ENCODE results near the gene C6orf120.

DNA sequence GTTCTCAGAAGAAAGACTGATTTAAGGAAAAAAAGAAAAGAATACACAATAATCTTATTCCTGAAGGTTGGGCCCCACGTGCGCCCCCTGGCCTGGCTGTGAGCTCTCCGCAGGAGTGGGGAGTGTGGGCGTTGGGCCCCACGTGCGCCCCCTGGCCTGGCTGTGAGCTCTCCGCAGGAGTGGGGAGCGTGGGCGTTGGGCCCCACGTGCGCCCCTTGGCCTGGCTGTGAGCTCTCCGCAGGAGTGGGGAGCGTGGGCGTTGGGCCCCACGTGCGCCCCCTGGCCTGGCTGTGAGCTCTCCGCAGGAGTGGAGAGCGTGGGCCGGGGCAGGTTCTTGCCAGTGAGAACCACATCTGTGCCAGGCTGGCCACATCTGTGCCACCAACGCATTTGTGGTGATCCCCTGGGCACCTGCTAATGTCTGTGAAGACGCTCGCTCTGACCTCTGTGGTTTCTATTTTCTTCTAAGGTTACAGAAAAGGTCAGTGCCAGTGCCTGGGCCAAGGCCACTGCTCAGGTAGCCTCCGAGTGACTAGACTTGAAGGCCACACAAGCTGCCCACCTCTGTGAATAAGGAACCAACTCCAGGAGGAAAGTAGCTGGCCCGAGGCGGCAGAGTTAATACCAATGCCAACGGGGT lies 41.1 kb upstream of the C6orf120 start:
- no peak for TF ChIP-seq POLR2A (IDR thresholded peaks at IDR 0.05; ENCODE audit: low read depth, low read length)
- TF ChIP-seq TAF1 (IDR thresholded peaks at IDR 0.05; ENCODE audit: low read depth, low read length) = no peak
- TF ChIP-seq POLR2AphosphoS5 (IDR thresholded peaks at IDR 0.05; ENCODE audit: low read depth, low read length) = no peak
- TF ChIP-seq PAX5 (IDR thresholded peaks at IDR 0.05; ENCODE audit: insufficient read depth, low read length, severe bottlenecking) = no peak
- no peak for TF ChIP-seq SPI1 (IDR thresholded peaks at IDR 0.05; ENCODE audit: low read depth, low read length)
- TF ChIP-seq POU2F2 (IDR thresholded peaks at IDR 0.05; ENCODE audit: low read depth, low read length) = no peak

Data from GM12891 (cell line).